A549 (cell line): ENCODE measurements around the gene MAPK6. TPM values are rescaled to one million over a fixed set of nuclear protein-coding genes. Genes with fewer than 3 reads are reported as not detected.

Experiments used
- ATAC-seq, 2 experiments: fragments of 200-7000 bp in 1 of 2; fragments of >200 bp in 1 of 2; cut with Nextera tagmentation in 1 of 2; cut with Tn5 transposase in 1 of 2; 3 replicates each; pipeline versions ENCODE4 v1.8.0 to v1.9.1; 2018 to 2020; ENCODE audit warnings: mild to moderate bottlenecking in 1 of 2, moderate library complexity in 1 of 2
- CTCF ChIA-PET: fragments of 300-600 bp; sonication (Branson Sonifier 250); formaldehyde crosslinking; extraction: SDS; loops from one replicate; lab custom pipeline; 2021; ENCODE audit warnings: antibody characterized with exemption, inconsistent platforms; lab: Yijun Ruan, JAX
- POLR2A ChIA-PET: fragments of 350-600 bp; formaldehyde crosslinking; extraction: SDS; loops from one replicate; lab custom pipeline; 2021; ENCODE audit warnings: antibody characterized with exemption, inconsistent platforms; lab: Yijun Ruan, JAX
- DNase-seq, 2 experiments: peaks; one replicate each; pipeline versions ENCODE4 v3.0.0 to v3.0.0-alpha.2; 2011 to 2016; ENCODE audit warnings: low read depth in 1 of 2, low spot score in 1 of 2
- FAIRE-seq: peaks from 2 replicates; lab custom pipeline; 2011; peaks lifted over from hg19 to GRCh38; lab: Jason Lieb, UNC
- H3K27ac ChIP-seq, 2 experiments: fragments of >200 bp; sonication (Bioruptor Twin); formaldehyde crosslinking; 3 replicates each; pipeline ENCODE4 v1.5.1; 2016 to 2017
- H3K4me1 ChIP-seq: fragments of >200 bp; sonication (Bioruptor Twin); formaldehyde crosslinking; 3 replicates; pipeline ENCODE4 v1.6.1; 2016
- H3K4me2 ChIP-seq: fragments of >200 bp; sonication (Bioruptor Twin); formaldehyde crosslinking; 3 replicates; pipeline ENCODE4 v1.6.1; 2016
- H3K4me3 ChIP-seq: fragments of >200 bp; sonication (Bioruptor Twin); formaldehyde crosslinking; 3 replicates; pipeline ENCODE4 v1.5.1; 2016
- H3K9me3 ChIP-seq: fragments of >200 bp; sonication (Bioruptor Twin); formaldehyde crosslinking; 3 replicates; pipeline ENCODE4 v1.6.1; 2016
- CEBPB ChIP-seq, 2 experiments: fragments of >200 bp in 1 of 2; sonication (Bioruptor Twin) in 1 of 2; formaldehyde crosslinking in 1 of 2; IDR thresholded peaks; 2 replicates each; pipeline ENCODE4 v1.6.1; 2012 to 2016
- FOSL2 ChIP-seq, 2 experiments: fragments of 450-650 bp in 1 of 2; fragments of >200 bp in 1 of 2; sonication (Bioruptor Twin) in 1 of 2; formaldehyde crosslinking; IDR thresholded peaks; 2 replicates each; pipeline versions ENCODE4 v1.5.0 to v1.6.1; 2016 to 2020; ENCODE audit warnings: mild to moderate bottlenecking in 1 of 2, moderate library complexity in 1 of 2
- GATA3 ChIP-seq: IDR thresholded peaks from 2 replicates; pipeline ENCODE4 v1.6.1; 2012; ENCODE audit warnings: borderline replicate concordance
- HDAC2 ChIP-seq: fragments of 200-600 bp; sonication (generic); IDR thresholded peaks from 2 replicates; pipeline ENCODE4 v1.6.1; 2016
- HOXA7 ChIP-seq: fragments of 250-450 bp; sonication (Bioruptor Pico); IDR thresholded peaks from 2 replicates; pipeline ENCODE4 v1.5.0; 2020; ENCODE audit warnings: mild to moderate bottlenecking, moderate library complexity
- MYC ChIP-seq: IDR thresholded peaks from 2 replicates; pipeline ENCODE4 v1.6.1; 2012; ENCODE audit warnings: mild to moderate bottlenecking, inconsistent platforms, low read length, improper control_type of control experiment, borderline replicate concordance
- NR3C1 ChIP-seq: fragments of >200 bp; sonication (Bioruptor Twin); formaldehyde crosslinking; IDR thresholded peaks from 3 replicates; pipeline ENCODE4 v1.6.1; 2017
- SMC3 ChIP-seq: fragments of >200 bp; sonication (Bioruptor Twin); formaldehyde crosslinking; IDR thresholded peaks from 3 replicates; pipeline ENCODE4 v1.6.1; 2018; ENCODE audit warnings: inconsistent platforms
- TFCP2L1 ChIP-seq: fragments of 250-450 bp; sonication (Bioruptor Pico); IDR thresholded peaks from 2 replicates; pipeline ENCODE4 v1.5.0; 2021; ENCODE audit warnings: mild to moderate bottlenecking
- ZC3H11A ChIP-seq: fragments of 450-650 bp; IDR thresholded peaks from 2 replicates; pipeline ENCODE4 v1.6.1; 2014; ENCODE audit warnings: antibody characterized with exemption, mild to moderate bottlenecking
- ZFP36 ChIP-seq: fragments of 450-650 bp; IDR thresholded peaks from 2 replicates; pipeline ENCODE4 v1.6.1; 2014; ENCODE audit warnings: borderline replicate concordance; ENCODE audit not compliant: partially characterized antibody
- WGBS: methylation state at CpG from one replicate; pipeline ENCODE4 v1.1.6; 2017; ENCODE audit errors: missing lambda C conversion rate; 5-methylcytosine and 5-hydroxymethylcytosine counted together
- polyA plus RNA-seq, 4 experiments: library from polyadenylated mRNA; depleted of rRNA in 3 of 4; stranded (reverse); fragments of >200 nt; fragmentation: RNase III in 1 of 4; extraction: RNeasy Plus Mini Kit Qiagen cat#74134 plus additional on column Dnase treatment in 1 of 4; gene quantifications; 2 replicates in 3 of 4; 3 replicates in 1 of 4; pipeline ENCODE4 v1.2.3, GENCODE V29; 2011 to 2017
- TF ChIP-seq, protein P1 (sequence below): fragments of 450-650 bp; IDR thresholded peaks from 2 replicates; pipeline ENCODE4 v1.6.1; 2014; ENCODE audit warnings: antibody characterized with exemption
- TF ChIP-seq, protein P2 (sequence below): IDR thresholded peaks from 2 replicates; pipeline ENCODE4 v1.6.1; 2012
- TF ChIP-seq, protein P3 (sequence below): IDR thresholded peaks from 2 replicates; pipeline ENCODE4 v1.6.1; 2012

Gene MAPK6
- polyA plus RNA-seq, 2 of the 4 experiments (the other 2 are of a cell fraction): 49.1 to 126 TPM

DNA sequence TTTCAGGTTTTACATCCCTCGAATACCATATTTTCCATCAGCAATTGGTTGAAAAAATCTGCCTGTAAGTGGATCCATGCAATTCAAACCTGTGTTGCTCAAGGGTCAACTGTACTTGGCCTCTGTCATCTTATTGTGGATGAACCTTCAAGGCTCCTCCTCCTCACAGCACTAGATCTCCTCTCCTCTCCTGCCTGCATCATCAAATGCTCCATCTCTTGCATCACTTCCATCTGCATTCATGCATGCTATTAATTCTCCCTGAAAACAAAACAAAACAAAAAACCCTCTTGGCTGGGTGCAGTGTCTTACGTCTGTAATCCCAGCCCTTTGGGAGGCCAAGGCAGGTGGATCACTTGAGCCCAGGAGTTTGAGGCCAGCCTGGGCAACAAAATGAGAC is 83.4 kb downstream of the MAPK6 start:
- H3K4me2 ChIP-seq: peak overlapping the region; percentile 55
- DNase-seq (peak in 1 of 2 experiments; percentile 67), ATAC-seq (peak; percentile 53 to 70; a peak in 5 of 6 replicates), FAIRE-seq (no peak)
- CTCF ChIA-PET: interaction anchor here (0.8 to 1.4 kb wide), 2 partner anchors 24 to 25 kb away, joined by 3 read pairs; no protein-coding TSS in a partner anchor
- WGBS: 65% methylated on average over 2 of the region's 2 CpGs
- peaks cover 27% of the 10 kb centered on the region for H3K4me1 ChIP-seq
- POLR2A ChIA-PET: no interaction called here
- peak overlapping the region in 1 of 2 experiments; percentile 57; a peak in 4 of 6 replicates for H3K27ac ChIP-seq
- TF ChIP-seq CEBPB (IDR thresholded peaks at IDR 0.05) (peak; percentile 19 to 63; a peak in 2 of 4 replicates), TFCP2L1 (CRISPR knock-in tag) (no peak)
- H3K4me3 ChIP-seq: no peak overlapping the region
- no peaks in the 10 kb centered on the region for H3K9me3 ChIP-seq

DNA sequence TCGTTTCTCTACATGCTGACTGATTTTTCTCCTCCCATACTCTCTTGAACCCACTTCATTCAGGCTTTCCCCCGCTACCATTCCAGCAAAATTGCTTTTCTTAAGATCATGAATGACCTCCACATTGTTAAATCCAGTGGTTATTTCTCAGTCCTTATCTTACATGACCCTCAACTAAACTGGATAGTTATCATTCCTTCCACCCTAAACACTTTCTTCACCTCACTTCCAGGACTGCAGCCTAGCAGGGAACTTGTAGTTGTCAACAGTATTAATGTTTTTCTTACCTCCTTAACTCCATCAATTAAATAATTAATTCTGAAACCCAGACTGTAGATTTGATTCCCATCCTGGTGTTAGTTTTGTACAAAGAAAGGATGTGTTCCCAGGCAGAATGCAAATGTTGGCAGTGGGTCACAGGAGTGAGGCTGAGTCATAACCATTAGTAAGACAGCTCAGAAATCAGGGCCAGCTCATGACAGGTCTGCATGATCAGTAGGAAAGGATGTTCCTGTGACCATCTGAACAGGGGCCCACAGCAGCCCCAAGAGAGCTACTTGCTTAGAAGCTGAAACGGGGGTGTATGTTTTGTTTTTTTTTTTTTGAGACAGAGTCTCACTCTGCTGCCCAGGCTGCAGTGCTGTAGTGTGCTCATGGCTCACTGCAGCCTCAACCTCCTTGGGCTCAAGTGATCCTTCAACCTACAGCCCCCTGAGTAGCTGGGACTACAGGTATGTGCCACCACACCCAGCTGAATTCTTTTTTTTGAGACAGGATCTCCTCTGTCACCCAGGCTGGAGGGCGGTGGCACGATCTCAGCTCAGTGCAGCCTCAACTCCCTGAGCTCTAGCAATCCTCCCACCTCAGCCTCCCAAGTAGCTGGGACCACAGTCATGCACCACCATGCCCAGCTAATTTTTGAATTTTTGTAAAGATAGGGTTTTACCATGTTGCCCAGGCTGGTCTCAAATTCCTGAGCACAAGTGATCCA is 84.5 kb downstream of the MAPK6 start:
- CTCF ChIA-PET: interaction anchor here (0.6 to 1.4 kb wide), 4 partner anchors 11 to 36 kb away, joined by 3 to 6 read pairs (median 3); no protein-coding TSS in a partner anchor
- ATAC-seq: peak; percentile 92 to 97

DNA sequence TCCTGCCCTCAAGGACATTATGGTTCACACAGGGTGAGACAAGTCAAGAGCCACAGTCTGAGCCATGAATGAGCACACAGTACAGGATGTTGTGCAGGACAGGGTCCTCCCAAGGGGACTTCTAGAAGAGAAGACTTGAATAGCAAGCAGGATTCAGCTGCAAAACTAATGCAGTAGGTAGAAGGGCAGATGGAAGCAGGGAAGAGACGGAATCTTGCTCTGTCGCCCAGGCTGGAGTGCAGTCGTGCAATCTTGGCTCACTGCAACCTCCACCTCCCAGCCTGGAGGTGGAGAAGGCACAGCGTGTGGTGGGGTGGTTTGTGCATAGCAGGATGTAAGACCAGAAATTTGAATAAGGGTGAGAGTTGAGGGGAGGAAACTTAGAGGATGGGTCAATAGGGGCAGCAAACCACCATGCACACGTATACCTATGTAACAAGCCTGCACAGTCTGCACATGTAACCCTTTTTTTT is 85.5 kb downstream of the MAPK6 start:
- POLR2A ChIA-PET: interaction anchor here (1.4 to 1.6 kb wide), 2 partner anchors 85 to 133 kb away, joined by 4 read pairs; partner anchors contain the start of gene LEO1
- FAIRE-seq: no peak
- H3K4me1 ChIP-seq: peaks cover 27% of the 10 kb centered on the region
- 94% methylated on average over 5 of the region's 5 CpGs for WGBS
- H3K4me2 ChIP-seq: no peak overlapping the region
- peak overlapping the region in 1 of 2 experiments; percentile 44; a peak in 5 of 6 replicates for H3K27ac ChIP-seq
- TF ChIP-seq, protein P1, sequence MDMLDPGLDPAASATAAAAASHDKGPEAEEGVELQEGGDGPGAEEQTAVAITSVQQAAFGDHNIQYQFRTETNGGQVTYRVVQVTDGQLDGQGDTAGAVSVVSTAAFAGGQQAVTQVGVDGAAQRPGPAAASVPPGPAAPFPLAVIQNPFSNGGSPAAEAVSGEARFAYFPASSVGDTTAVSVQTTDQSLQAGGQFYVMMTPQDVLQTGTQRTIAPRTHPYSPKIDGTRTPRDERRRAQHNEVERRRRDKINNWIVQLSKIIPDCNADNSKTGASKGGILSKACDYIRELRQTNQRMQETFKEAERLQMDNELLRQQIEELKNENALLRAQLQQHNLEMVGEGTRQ: no peak
- TF ChIP-seq MYC (no peak), SMC3 (no peak), HOXA7 (CRISPR knock-in tag) (no peak), NR3C1 (no peak), ZFP36 (no peak)
- TF ChIP-seq, protein P2, sequence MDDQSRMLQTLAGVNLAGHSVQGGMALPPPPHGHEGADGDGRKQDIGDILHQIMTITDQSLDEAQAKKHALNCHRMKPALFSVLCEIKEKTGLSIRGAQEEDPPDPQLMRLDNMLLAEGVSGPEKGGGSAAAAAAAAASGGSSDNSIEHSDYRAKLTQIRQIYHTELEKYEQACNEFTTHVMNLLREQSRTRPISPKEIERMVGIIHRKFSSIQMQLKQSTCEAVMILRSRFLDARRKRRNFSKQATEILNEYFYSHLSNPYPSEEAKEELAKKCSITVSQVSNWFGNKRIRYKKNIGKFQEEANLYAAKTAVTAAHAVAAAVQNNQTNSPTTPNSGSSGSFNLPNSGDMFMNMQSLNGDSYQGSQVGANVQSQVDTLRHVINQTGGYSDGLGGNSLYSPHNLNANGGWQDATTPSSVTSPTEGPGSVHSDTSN: no peak
- no peak overlapping the region for H3K4me3 ChIP-seq
- CTCF ChIA-PET: interaction anchor here (1.4 kb wide), 1 partner anchor 10 kb away, joined by 6 read pairs; no protein-coding TSS in a partner anchor
- no peaks in the 10 kb centered on the region for H3K9me3 ChIP-seq
- no peak for DNase-seq
- ATAC-seq: no peak

More for the DNA sequence above, 84.5 kb downstream of the MAPK6 start:
- Histone ChIP-seq H3K27ac (peak overlapping the region in 1 of 2 experiments; percentile 57), H3K4me3 (no peak overlapping the region), H3K4me1 (peaks cover 27% of the 10 kb centered on the region), H3K9me3 (no peaks in the 10 kb centered on the region), H3K4me2 (peak overlapping the region; percentile 55)
- POLR2A ChIA-PET: interaction anchor here (0.7 to 1.6 kb wide), 5 partner anchors 20 to 132 kb away, joined by 3 to 4 read pairs (median 3); partner anchors contain the start of gene LEO1
- no peak for FAIRE-seq
- 65% methylated on average over 5 of the region's 5 CpGs for WGBS
- peak; percentile 79 to 84 for DNase-seq
- TF ChIP-seq, protein P3, sequence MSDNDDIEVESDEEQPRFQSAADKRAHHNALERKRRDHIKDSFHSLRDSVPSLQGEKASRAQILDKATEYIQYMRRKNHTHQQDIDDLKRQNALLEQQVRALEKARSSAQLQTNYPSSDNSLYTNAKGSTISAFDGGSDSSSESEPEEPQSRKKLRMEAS: peak; percentile 36; the same call in 1 of the 2 replicates
- TF ChIP-seq FOSL2 (IDR thresholded peaks at IDR 0.05) (peak; percentile 54), FOSL2 (CRISPR knock-in tag; IDR thresholded peaks at IDR 0.05) (peak; percentile 79), ZC3H11A (no peak)

DNA sequence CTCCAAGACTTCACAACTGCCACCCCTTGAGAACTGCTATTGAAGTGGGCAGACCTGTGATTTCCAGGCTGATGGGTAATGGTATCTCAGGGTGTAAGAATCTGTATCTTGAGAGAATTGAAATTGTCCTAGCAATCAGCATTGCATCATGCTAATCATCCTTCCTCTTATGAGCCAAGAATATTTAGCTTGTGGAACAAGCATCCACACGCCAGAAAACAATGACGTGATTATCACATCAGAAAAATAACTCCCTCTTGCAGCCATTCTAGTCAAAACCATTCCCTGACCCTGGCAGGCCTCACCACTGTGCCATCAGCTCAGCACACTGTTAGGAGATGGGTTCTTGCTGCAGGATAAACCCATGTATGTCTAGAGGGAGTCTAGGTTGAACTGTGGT is 86.8 kb downstream of the MAPK6 start:
- no peak for FAIRE-seq

More for the DNA sequence above, 86.8 kb downstream of the MAPK6 start:
- WGBS: 91% methylated on average over 2 of the region's 2 CpGs
- Histone ChIP-seq H3K4me2 (no peak overlapping the region), H3K4me3 (no peak overlapping the region), H3K4me1 (peaks cover 27% of the 10 kb centered on the region), H3K27ac (peak overlapping the region in 1 of 2 experiments; percentile 6; a peak in 2 of 6 replicates), H3K9me3 (no peaks in the 10 kb centered on the region)
- TF ChIP-seq GATA3: no peak
- TF ChIP-seq HDAC2: no peak
- ATAC-seq (no peak), DNase-seq (no peak)
- POLR2A ChIA-PET: no interaction called here
- CTCF ChIA-PET: interaction anchor here (0.5 to 1.5 kb wide), 2 partner anchors 13 to 19 kb away, joined by 3 read pairs; no protein-coding TSS in a partner anchor
